SH-SY5Y (cell line): ENCODE measurements around the gene DDX42.

Experiments
- GATA2 ChIP-seq: IDR thresholded peaks from 2 replicates; pipeline ENCODE4 v1.6.1; 2011; ENCODE audit warnings: mild to moderate bottlenecking, low read depth, low read length
- GATA3 ChIP-seq: IDR thresholded peaks from 2 replicates; pipeline ENCODE4 v1.6.1; 2011; ENCODE audit warnings: low read depth, mild to moderate bottlenecking, low read length, moderate library complexity

DNA sequence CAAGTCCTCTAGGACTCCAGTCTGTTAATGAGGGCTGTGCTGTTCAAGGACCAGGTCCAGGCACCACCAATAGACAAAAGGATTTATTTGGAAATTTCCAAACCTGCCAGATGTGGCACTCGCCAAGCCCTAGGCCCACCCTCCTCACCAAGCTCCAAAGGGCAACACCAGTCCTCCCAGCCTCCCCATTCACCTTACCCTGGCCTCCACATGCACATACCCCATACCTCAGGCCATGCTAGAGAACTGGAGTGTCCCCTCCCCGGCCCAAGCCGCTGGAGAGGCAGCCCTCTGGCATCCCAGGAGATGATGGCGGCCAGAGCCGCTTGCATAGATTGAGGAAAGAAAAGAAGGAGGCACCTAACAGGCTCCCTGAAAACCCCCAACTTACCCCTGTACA is 58.0 kb downstream of the DDX42 start:
- TF ChIP-seq GATA2 (no peak), GATA3 (no peak)
